DND-41 (cell line): ENCODE data around the gene FHIP1A.

Experiments used
- CTCF ChIP-seq: IDR thresholded peaks from 2 replicates; pipeline ENCODE4 v1.5.1; 2012; ENCODE audit warnings: borderline replicate concordance, low read length, moderate library complexity, mild to moderate bottlenecking; ENCODE audit not compliant: poor library complexity, severe bottlenecking; ENCODE audit errors: extremely low read depth
- EZH2 ChIP-seq: IDR thresholded peaks from 3 replicates; pipeline ENCODE4 v1.6.1; 2012; ENCODE audit warnings: borderline replicate concordance, low read depth, mild to moderate bottlenecking, moderate library complexity, low read length, inconsistent platforms; ENCODE audit not compliant: severe bottlenecking

DNA sequence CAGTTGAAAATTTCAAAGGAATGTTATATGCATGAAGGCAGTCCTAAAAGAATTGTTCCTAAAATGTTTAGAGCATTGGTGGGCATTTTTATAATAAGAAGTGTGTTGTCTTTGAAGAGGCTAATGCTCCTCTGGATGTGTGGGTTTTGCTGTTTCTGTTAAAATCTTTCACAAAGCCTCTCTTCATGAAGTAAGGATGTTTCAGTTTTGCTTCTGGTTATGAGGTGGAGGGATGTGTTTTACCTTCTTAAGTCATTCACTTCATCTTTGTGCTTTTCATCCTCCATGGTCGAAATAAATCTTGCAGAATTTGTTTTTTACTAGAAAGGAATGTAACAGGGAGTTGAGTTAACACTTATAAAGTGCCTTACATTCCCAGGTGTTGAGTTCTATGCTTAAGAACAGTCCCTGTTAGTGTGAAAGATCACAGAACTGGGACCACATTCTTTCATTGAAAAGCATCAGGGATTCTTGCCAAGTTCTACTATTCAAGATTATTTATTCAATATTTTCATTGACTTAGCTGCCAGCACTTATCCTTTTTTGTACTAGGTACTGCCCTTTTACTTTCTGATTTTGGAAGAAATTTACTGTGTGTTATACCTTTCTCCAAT lies 21.1 kb downstream of the FHIP1A start:
- TF ChIP-seq EZH2 (no peak), CTCF (no peak)
